HepG2 (cell line): Measurements from ENCODE around the gene PFKL. TPM values are rescaled to one million over a fixed set of nuclear protein-coding genes. Genes with fewer than 3 reads are reported as not detected.

Source experiments
- BATF2 ChIP-seq: sonication (generic); formaldehyde crosslinking; IDR thresholded peaks from 2 replicates; pipeline ENCODE4 v1.8.0; 2022; ENCODE audit warnings: mild to moderate bottlenecking, missing genetic modification reagents, moderate library complexity
- CEBPG ChIP-seq: IDR thresholded peaks from 2 replicates; pipeline ENCODE4 v1.6.1; 2016
- EZH2 ChIP-seq: conservative IDR thresholded peaks from 2 replicates; pipeline ENCODE4 v1.6.1; 2012; ENCODE audit warnings: mild to moderate bottlenecking, low read depth, low read length, moderate library complexity
- HDAC2 ChIP-seq: sonication (generic); formaldehyde crosslinking; IDR thresholded peaks from 2 replicates; pipeline ENCODE4 v1.4.0; 2020; ENCODE audit warnings: missing genetic modification reagents
- IKZF5 ChIP-seq: IDR thresholded peaks from 2 replicates; pipeline ENCODE4 v1.6.1; 2018; ENCODE audit warnings: missing genetic modification reagents, mild to moderate bottlenecking, missing compliant biosample characterization
- MEIS2 ChIP-seq: sonication (generic); formaldehyde crosslinking; IDR thresholded peaks from 2 replicates; pipeline ENCODE4 v1.9.0; 2021; ENCODE audit warnings: mild to moderate bottlenecking, missing genetic modification reagents
- PHB2 ChIP-seq: fragments of 450-650 bp; IDR thresholded peaks from 2 replicates; pipeline ENCODE4 v1.6.1; 2018; ENCODE audit not compliant: partially characterized antibody
- POLR2AphosphoS5 ChIP-seq: IDR thresholded peaks from 2 replicates; pipeline ENCODE4 v1.6.1; 2012; ENCODE audit warnings: low read depth, low read length
- RBFOX2 ChIP-seq: fragments of 200-400 bp; formaldehyde crosslinking; IDR thresholded peaks from 2 replicates; pipeline ENCODE4 v1.6.1; 2017; ENCODE audit warnings: low read depth, mild to moderate bottlenecking, low read length
- SRSF9 ChIP-seq: fragments of 200-400 bp; formaldehyde crosslinking; IDR thresholded peaks from 2 replicates; pipeline ENCODE4 v1.6.1; 2018; ENCODE audit warnings: borderline replicate concordance, mild to moderate bottlenecking, low read depth, low read length; ENCODE audit not compliant: insufficient read depth, poor library complexity, severe bottlenecking
- SRY ChIP-seq: sonication (generic); formaldehyde crosslinking; IDR thresholded peaks from 2 replicates; pipeline ENCODE4 v1.8.0; 2022; ENCODE audit warnings: mild to moderate bottlenecking, missing genetic modification reagents
- TBX2 ChIP-seq: sonication (generic); formaldehyde crosslinking; IDR thresholded peaks from 2 replicates; pipeline ENCODE4 v1.5.0; 2020; ENCODE audit warnings: missing genetic modification reagents, mild to moderate bottlenecking, borderline replicate concordance
- ZNF235 ChIP-seq: sonication (generic); formaldehyde crosslinking; IDR thresholded peaks from 2 replicates; pipeline ENCODE4 v1.8.1; 2023; ENCODE audit warnings: mild to moderate bottlenecking, missing genetic modification reagents, borderline replicate concordance
- ZNF598 ChIP-seq: sonication (generic); formaldehyde crosslinking; IDR thresholded peaks from 2 replicates; pipeline ENCODE4 v1.5.1; 2020; ENCODE audit warnings: mild to moderate bottlenecking, missing genetic modification reagents, borderline replicate concordance
- ZNF670 ChIP-seq: sonication (generic); formaldehyde crosslinking; IDR thresholded peaks from 2 replicates; pipeline ENCODE4 v1.8.0; 2022; ENCODE audit warnings: mild to moderate bottlenecking, missing genetic modification reagents, borderline replicate concordance
- ZNF747 ChIP-seq: sonication (generic); formaldehyde crosslinking; IDR thresholded peaks from 2 replicates; pipeline ENCODE4 v1.8.1; 2023; ENCODE audit warnings: missing genetic modification reagents, mild to moderate bottlenecking, borderline replicate concordance
- ZSCAN12 ChIP-seq: sonication (generic); formaldehyde crosslinking; IDR thresholded peaks from 2 replicates; pipeline ENCODE4 v1.9.0; 2021; ENCODE audit warnings: mild to moderate bottlenecking, missing genetic modification reagents
- polyA plus RNA-seq, 8 experiments: library from polyadenylated mRNA; depleted of rRNA in 3 of 8; stranded (reverse) in 7 of 8; unstranded in 1 of 8; fragments of >200 nt; fragmentation: Illumina TruSeq in 4 of 8; extraction: Trizol in 4 of 8; gene quantifications; 2 replicates each; pipeline versions ENCODE4 v1.2.1 to v1.2.3, GENCODE V29; 2011 to 2016; ENCODE audit warnings: low read depth in 4 of 8, missing spikeins in 1 of 8, mixed read lengths in 1 of 8; ENCODE audit not compliant: insufficient read depth in 1 of 8
- total RNA-seq, 5 experiments: library from RNA; depleted of rRNA; stranded (reverse); fragments of >200 nt; fragmentation: Illumina TruSeq; extraction: Trizol; gene quantifications; 2 replicates each; pipeline ENCODE4 v1.2.3, GENCODE V29; 2016; ENCODE audit warnings: low read depth in 1 of 5
- TF ChIP-seq, protein P1 (sequence below): sonication (generic); formaldehyde crosslinking; IDR thresholded peaks from 2 replicates; pipeline ENCODE4 v1.5.1; 2020; ENCODE audit warnings: missing genetic modification reagents, mild to moderate bottlenecking, borderline replicate concordance
- TF ChIP-seq, protein P2 (sequence below): sonication (generic); formaldehyde crosslinking; IDR thresholded peaks from 2 replicates; pipeline ENCODE4 v1.4.0; 2020; ENCODE audit warnings: mild to moderate bottlenecking, missing genetic modification reagents
- TF ChIP-seq, protein P3 (sequence below): sonication (generic); formaldehyde crosslinking; IDR thresholded peaks from 2 replicates; pipeline ENCODE4 v1.4.0; 2020; ENCODE audit warnings: mild to moderate bottlenecking, missing genetic modification reagents
- TF ChIP-seq, protein P4 (sequence below): sonication (generic); formaldehyde crosslinking; IDR thresholded peaks from 2 replicates; pipeline ENCODE4 v1.8.0; 2022; ENCODE audit warnings: low read depth, missing genetic modification reagents

The PFKL gene
- total and polyA plus RNA-seq, 2 of the 13 experiments (the other 11 are each of a cell fraction or from before 2014, with no cell fraction given) = 92.8 to 106 TPM

DNA sequence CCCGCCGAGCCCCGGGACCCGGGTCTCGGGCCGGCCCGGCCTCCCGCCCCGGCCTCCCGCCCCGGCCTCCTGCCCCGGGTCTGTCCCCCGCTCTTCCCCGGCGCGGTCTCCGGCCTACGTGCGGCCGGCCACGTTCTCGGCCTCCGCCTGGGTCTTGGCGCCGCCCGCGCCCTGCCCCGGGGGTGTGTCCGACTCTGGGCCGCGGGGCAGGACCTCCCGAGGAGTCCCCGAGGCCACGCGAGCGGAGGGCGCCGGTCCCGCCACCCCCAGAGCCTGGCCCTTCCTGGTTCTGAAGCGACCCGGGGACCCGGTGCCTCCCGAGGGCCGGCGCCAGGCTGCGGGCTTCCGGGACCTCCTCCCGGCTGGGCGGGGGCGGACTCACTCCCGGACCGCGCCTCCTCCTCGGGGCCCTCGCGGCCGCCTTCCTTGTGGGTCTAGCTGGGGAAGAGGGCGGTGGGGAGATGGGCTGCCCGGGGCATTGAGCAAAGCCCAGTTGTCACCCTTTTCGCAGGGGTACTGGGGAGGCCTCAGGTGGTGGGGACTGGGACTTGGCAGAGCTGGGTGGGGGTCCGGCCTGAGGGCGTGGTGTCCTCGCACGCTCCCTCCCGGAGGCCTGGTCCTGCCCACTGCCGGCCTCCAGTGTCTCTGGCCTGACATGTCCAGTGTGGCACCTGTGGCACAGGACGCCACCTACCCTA, 558 bp downstream of the PFKL start (continued):
- TF ChIP-seq SRSF9 = no peak
- TF ChIP-seq, protein P1, sequence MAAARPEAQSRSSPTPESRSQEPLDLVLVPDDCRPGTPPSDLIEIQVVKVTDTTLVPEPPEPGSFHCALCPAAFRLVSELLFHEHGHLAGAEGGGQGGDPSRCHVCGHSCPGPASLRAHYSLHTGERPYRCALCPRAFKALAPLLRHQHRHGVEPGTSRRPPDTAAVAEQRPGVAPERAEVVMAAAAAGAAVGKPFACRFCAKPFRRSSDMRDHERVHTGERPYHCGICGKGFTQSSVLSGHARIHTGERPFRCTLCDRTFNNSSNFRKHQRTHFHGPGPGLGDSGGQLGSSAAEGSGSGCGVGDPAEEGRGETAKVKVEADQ = peak; percentile 68; the same call in 1 of the 2 replicates
- TF ChIP-seq CEBPG (CRISPR knock-in tag) = no peak
- TF ChIP-seq HDAC2 (CRISPR knock-in tag) = peak; percentile 25; the same call in 1 of the 2 replicates
- 0 out of 2 replicates have a peak, but pooled peaks have one; percentile 48 for TF ChIP-seq BATF2 (CRISPR knock-in tag)
- TF ChIP-seq ZNF598 = peak; percentile 73; the same call in 1 of the 2 replicates
- TF ChIP-seq ZNF670 (CRISPR knock-in tag) = peak; percentile 32; the same call in 1 of the 2 replicates
- TF ChIP-seq PHB2 = no peak
- no peak for TF ChIP-seq ZSCAN12 (CRISPR knock-in tag)
- TF ChIP-seq, protein P2, sequence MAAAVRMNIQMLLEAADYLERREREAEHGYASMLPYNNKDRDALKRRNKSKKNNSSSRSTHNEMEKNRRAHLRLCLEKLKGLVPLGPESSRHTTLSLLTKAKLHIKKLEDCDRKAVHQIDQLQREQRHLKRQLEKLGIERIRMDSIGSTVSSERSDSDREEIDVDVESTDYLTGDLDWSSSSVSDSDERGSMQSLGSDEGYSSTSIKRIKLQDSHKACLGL (CRISPR knock-in tag) = peak; percentile 52
- TF ChIP-seq IKZF5 = 0 out of 2 replicates have a peak, but pooled peaks have one; percentile 14
- TF ChIP-seq ZNF235 = peak; percentile 52; the same call in 1 of the 2 replicates
- peak; percentile 13; the same call in 1 of the 2 replicates for TF ChIP-seq POLR2AphosphoS5
- 0 out of 2 replicates have a peak, but pooled peaks have one; percentile 52 for TF ChIP-seq ZNF747 (CRISPR knock-in tag)
- TF ChIP-seq, protein P3, sequence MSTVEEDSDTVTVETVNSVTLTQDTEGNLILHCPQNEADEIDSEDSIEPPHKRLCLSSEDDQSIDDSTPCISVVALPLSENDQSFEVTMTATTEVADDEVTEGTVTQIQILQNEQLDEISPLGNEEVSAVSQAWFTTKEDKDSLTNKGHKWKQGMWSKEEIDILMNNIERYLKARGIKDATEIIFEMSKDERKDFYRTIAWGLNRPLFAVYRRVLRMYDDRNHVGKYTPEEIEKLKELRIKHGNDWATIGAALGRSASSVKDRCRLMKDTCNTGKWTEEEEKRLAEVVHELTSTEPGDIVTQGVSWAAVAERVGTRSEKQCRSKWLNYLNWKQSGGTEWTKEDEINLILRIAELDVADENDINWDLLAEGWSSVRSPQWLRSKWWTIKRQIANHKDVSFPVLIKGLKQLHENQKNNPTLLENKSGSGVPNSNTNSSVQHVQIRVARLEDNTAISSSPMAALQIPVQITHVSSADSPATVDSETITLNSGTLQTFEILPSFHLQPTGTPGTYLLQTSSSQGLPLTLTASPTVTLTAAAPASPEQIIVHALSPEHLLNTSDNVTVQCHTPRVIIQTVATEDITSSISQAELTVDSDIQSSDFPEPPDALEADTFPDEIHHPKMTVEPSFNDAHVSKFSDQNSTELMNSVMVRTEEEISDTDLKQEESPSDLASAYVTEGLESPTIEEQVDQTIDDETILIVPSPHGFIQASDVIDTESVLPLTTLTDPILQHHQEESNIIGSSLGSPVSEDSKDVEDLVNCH = no peak
- peak; percentile 53; the same call in 1 of the 2 replicates for TF ChIP-seq TBX2
- peak; percentile 79 for TF ChIP-seq RBFOX2
- no peak for TF ChIP-seq MEIS2 (CRISPR knock-in tag)
- no peak for TF ChIP-seq EZH2
- TF ChIP-seq SRY (CRISPR knock-in tag) = 0 out of 2 replicates have a peak, but pooled peaks have one; percentile 18
- TF ChIP-seq, protein P4, sequence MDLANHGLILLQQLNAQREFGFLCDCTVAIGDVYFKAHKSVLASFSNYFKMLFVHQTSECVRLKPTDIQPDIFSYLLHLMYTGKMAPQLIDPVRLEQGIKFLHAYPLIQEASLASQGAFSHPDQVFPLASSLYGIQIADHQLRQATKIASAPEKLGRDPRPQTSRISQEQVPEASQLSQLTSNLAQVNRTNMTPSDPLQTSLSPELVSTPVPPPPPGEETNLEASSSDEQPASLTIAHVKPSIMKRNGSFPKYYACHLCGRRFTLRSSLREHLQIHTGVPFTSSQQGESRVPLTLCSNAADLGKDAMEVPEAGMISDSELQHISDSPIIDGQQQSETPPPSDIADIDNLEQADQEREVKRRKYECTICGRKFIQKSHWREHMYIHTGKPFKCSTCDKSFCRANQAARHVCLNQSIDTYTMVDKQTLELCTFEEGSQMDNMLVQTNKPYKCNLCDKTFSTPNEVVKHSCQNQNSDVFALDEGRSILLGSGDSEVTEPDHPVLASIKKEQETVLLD (CRISPR knock-in tag) = peak; percentile 39; the same call in 1 of the 2 replicates
